ENCODE measurements around the gene GAMT.
"Not testable (repeated sequence)": the region's sequence is repeated elsewhere in the genome, so short reads cannot be mapped to it uniquely, and the experiment has no call there.

Gene GAMT

DNA sequence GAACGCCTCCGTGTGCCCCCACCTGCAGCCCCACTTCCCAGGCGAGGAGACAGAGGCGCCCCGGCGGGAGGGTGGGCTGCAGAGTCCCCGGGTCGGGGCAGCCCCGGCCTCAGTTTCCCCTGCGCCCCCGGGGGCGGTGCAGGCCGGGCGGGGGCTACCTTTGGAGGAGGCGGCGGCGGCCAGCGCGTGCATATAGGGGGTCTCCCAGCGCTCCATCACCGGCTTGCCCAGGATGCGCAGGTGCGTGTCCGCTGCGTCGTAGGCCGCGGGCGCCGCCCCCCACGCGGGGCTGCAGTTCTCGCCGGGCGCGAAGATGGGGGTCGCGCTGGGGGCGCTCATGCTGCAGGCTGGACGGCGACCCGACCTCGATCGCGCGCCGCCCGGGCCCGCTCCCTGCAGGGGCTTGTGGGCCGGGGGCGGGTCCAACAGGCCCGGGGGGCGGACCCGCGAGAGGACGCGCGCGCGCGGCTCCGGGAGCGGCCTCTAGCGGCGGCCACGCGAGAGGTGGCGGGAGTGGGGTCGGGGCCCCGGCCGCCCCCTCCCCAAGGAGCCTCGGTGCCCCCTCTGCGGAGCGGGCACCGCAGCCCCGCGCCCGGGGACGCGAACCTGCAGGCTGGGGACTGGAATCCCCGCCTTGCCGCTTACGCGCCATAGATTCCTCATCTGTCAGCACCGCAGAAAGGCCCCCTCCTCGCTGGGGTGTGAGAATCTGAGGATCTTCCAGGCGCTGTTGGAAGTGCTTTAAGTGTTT is at the start of gene GAMT:
GAMT (minus strand) TSS at position 405 of the 751 bp plus-strand sequence; CDS start at position 339, 66 bp downstream.
- DNase-seq (ENCODE audit: low read depth), result peak; percentile 55

DNA sequence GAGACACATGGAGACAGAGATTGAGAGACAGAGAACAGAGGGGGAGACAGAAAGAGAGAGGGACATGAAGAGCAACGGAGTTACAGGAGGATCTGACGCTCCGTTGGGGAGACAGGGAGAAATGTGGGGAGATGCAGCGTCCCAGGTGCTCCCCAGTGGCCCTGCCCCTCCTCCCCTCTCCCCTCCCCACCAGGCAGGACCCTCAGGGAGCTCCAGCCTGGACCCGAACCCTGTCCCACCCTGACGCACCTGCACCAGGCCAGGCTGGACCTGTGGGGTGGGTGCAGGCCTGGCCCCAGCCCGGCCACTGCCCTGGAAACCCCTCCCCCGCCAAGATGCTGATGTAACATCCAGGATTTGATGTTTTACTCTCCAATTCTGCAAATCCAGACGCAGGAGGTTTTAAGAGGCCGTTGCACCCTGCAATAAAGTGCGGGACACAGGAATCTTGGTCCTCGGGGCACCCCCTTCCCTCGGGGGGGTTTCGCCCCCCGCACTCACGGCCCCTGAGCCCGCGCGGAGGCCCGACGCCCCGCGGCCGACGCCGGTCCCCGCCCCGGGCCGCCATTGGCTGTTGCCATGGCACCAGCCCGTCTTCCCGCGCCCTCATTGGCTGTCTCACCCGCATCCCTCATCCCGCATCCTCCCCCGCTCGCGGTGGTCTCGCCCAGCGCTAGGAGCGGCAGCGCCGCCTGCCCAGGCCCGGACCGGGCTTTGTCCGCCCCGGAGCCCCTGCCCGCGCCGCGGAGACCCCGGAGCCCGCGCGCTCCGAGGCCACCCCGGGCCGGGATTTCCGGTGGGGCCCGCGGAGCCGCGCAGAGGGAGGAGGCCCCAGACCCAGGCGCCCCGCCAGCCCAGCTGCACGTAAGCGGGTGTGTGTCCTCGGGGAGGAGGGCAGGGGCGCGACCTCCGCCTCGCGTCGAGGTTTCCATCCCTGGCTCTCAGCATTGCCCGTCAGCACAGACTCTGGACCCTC is 48.4 kb upstream of the GAMT start, which contains the start of gene APC2:
APC2 (plus strand) TSS at position 655 of the 976 bp plus-strand sequence. CDS start 2,881 bp downstream, outside the sequence.
- no peak for DNase-seq (ENCODE audit: low read depth)

DNA sequence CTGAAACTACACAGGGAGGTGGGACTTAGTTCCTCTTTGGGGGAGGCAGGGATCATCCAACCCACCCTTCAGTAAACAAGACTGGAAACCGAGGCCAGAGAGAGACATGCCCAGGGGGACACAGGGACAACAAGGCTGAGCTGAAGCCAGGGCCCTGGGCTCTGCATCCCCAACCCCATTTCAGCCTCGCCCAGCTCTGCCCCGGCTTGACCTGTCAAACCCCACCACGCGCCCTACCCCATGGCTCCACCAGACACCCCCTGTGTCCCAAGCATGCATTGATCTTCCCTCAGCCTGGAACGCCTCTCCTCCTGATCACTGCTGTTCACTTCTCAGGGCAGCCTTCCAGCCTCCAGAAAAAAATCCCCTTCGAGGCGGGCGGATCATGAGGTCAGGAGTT is 46.6 kb upstream of the GAMT start:
- no peak for DNase-seq (ENCODE audit: low read depth)

DNA sequence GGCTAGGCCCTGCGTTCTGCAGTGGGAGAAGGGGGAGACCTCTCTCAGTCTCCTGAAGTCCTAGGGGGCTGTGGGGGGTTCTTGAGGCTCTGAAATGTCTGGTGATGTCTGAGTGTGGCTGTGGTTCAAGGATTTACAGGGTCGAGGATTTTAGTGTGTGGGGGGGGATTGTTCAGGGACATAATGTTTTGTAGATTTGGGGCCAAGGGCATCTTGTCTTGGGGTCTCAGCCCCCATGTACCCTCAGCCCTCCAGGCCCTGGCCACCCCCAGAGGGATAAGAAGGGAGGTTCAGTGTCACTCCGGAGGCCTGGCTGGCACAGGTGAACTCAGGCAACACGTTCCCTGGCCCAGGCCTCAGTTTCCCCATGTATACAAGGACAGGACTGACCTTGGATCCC is 46.2 kb upstream of the GAMT start:
- DNase-seq (ENCODE audit: low read depth), result no peak

DNA sequence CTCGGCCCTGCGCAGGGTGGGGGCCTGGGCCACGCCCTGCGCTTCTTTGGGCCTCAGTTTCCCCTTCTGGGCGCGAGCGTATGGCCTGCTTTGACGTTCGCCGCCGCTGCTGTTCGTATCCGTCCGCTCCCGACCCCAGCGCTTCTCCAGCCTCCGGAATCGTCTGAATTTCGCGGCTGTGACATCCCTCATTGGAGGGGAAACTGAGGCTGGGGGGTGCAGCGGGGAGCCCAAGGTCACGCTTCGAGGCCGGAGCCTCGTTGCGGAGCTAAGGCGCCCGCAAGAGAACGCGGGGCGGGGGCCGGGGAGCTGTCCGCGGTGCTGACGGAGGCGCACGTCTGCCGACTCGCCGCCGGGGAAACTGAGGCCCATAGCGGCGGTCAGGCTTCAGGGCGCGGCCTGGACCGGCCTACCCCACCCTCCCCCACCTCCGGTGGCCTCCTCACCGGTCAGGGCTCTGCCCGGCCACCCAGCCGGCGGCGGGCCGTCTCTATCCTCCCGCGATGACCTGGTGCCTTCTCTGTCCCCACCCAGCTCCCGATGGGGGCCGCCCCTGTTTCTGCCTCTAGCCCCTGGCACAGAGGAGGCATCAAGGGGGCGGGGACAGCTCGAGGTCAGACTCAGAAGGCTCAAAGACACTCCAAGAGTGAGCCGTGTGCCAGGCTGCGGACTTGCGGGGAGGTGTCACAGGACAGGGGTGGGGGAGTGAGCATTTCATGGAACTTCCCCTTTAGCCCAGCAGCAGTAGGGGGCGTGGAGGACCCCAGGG is 45.6 kb upstream of the GAMT start:
- DNase-seq (ENCODE audit: low read depth), result no peak

DNA sequence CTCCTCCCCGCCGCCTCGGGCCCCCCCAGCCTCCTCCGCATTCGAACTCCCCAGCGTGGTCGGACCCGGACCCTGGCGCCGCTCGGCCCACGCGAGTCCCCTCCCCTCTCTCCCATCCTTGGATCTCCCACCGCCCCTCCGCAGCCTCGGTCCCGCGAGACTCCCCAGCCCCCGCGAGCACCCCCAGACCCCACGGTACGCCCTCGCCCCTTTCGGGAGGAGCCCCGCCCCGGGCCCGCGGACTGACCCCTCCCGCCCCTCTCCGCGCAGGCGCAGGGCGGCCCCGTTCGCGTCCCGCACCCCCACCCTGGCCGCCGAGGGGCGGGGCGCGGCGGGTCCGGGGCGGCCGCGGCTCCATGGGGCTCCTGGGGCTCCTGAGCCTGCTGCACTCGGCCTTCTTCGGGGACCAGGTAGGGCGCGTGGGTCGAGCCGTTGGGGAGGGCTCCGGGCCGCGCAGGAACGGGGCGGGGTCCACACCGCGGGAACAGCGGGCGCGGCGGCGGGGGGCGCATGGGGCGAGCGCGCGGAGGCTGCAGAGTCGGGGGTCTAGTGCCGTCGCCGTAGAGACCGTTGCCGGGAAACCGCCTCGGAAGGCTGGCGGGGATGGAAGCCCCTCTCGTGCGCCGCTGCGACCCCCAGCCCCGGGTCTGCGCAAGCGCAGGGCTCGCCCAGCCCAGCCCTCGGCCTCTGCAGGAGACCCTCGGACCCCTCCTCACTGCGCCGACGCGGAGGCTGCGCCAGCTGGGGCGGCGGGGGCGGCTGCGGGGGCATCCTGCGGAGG is 44.8 kb upstream of the GAMT start:
- no peak for DNase-seq (ENCODE audit: low read depth)

DNA sequence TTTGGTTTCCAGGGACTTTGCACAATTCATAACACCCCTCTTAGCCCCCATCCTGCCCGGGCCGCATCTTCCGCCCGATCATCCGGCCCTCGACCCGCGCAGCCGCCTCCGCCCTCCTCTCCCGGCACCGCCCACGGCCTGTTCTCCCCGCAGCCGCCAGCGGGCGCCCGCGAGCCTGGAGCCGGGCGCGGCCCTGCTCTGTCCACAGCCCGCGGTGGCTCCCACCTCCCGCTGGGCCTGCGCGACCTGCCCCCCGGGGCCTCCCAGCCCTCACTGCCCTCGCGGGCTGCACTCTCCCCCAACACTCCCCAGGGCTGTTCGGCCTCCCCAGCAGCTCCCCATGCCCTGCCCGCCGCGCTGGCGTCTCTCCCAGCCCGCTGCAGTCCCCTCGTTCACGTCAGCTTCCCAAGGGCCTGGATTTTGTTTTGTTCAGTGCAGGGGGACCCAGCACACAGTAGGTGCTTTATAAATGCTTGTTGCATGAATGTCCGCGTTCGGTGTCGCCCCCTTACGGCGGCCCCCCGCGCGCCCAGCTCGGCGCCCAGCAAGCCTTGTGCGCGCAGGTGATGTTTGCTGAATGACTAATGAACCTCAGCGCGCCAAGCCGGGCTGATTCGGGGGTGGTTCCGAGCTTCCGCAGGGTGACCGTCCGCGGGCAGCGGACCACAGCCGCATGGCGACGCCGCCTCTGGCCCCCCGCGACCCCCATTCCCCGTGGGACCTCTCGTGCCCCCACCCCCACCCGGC is 44.0 kb upstream of the GAMT start:
- DNase-seq (ENCODE audit: low read depth), result peak; percentile 68

DNA sequence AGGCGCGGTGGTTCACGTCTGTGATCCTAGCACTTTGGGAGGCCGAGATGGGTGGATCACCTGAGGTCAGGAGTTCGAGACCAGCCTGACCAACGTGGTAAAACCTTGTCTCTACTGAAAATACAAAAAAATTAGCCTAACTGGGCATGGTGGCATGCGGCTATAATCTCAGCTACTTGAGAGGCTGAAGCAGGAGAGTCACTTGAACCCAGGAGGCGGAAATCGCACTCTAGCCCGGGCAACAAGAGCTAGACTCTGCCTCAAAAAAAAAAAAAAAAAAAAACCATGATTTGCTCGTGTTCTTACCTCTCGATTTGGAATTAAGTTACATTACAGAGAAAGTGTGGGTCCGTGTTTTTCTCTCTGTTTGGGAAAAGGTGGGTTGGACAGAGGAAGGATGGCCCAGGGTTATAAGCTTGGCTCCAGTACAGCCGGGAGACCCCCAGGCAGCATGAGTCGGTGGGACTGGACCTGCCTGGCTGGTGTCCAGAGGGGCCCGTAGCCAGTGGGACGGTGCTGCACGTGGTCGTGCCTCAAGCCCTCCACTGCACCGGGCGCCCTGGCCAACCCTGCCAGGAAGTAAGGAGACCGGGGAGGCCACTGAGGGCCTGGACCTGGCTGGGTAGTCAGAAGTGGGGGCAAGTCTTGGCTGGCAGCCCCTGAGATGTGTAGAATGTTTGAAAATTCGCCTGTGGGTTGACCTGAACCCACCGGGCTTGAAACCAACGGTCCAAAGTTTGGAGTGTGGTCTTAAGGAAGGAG is 40.5 kb upstream of the GAMT start:
- no peak for DNase-seq (ENCODE audit: low read depth)

DNA sequence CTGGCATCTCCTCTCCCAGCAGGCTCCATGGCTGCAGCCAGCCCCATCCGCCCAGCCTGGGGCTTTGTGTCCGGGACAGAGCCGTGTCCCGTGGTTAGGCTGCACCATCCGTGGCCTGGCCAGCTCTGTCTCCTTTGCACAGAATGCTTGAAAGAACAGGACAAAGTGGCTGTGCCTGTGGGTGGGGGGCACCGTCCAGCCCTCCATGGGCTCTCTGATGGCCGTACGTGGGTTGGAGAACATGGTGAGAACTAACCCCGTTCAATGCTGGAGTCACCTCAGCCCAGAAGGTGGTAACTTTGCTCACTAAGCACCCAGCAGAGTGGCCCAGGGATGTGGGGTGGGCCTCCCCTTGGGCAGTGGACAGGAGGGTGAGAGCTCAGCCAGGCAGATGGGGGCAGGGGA is 39.7 kb upstream of the GAMT start:
- no peak for DNase-seq (ENCODE audit: low read depth)

DNA sequence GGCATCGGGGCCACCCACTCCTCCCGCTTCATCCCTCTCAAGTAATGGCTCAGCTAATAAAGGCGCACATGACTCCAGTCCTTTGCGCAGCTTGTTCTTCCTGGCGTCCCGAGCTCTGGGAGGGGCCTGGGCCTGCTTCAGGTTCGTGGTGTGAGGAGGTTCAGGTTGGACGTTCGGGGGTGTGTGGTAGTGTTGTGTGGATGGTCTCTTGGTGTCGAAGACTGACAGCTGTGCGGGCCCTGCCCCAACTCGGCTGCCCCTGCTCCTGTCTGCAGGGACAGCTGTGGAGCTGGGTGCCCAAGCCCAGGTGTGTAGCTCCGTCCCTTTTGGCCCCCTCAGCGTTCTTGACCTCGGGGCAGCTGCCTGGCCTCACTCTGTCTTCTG is 39.1 kb upstream of the GAMT start:
- no peak for DNase-seq (ENCODE audit: low read depth)

DNA sequence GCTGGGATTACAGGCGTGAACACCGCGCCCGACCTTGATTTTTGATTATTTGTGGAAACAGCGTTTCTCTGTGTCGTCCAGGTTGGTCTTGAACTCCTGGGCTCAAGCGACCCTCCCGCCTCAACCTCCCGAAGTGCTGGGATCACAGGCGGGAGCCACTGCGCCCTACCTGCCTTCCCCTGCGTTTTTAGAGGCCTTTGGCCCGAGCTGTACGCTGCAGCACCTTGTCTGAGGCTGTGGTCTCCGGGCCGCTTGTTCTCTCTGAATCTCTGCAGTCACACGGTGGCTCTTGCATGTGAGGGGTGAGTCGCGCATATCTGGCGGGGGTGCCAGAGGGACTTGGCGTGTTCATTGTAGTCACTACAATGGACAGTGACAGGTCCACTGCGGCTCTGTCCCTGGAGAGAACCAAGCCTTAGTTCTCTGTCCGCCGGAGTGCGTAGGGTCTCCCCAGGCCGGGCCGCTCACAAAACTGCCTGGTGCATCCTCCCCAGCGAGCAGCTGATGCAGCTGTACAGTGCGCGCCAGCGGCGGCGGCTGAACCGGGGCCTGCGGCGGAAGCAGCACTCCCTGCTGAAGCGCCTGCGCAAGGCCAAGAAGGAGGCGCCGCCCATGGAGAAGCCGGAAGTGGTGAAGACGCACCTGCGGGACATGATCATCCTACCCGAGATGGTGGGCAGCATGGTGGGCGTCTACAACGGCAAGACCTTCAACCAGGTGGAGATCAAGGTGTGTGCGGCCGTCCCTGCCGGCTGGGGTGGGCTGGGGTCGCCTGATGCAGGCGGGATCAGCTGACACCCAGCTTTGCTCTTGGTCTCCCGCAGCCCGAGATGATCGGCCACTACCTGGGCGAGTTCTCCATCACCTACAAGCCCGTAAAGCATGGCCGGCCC is 38.4 kb upstream of the GAMT start:
- DNase-seq (ENCODE audit: low read depth), result not testable (repeated sequence)

DNA sequence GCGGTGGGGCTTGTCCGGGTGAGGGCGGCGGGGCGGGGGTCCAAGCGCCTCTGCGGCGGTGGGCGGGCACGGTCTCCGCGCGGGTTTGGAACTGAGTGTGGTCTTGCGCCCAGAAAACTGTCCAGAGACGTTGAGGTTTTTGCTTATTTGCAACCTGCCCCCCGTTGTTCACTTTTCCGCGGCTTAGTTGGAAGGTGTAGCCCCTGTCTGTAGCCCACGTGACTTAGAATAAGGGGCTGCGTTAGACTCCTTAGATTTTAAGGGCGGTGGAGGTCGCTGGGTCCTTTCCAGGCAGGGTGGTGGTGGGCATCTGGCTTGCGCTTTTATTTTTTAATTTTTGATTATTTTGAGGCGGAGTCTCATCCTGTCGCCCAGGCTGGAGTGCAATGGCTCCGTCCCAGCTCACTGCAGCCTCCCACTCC is 37.6 kb upstream of the GAMT start:
- DNase-seq (ENCODE audit: low read depth), result no peak

DNA sequence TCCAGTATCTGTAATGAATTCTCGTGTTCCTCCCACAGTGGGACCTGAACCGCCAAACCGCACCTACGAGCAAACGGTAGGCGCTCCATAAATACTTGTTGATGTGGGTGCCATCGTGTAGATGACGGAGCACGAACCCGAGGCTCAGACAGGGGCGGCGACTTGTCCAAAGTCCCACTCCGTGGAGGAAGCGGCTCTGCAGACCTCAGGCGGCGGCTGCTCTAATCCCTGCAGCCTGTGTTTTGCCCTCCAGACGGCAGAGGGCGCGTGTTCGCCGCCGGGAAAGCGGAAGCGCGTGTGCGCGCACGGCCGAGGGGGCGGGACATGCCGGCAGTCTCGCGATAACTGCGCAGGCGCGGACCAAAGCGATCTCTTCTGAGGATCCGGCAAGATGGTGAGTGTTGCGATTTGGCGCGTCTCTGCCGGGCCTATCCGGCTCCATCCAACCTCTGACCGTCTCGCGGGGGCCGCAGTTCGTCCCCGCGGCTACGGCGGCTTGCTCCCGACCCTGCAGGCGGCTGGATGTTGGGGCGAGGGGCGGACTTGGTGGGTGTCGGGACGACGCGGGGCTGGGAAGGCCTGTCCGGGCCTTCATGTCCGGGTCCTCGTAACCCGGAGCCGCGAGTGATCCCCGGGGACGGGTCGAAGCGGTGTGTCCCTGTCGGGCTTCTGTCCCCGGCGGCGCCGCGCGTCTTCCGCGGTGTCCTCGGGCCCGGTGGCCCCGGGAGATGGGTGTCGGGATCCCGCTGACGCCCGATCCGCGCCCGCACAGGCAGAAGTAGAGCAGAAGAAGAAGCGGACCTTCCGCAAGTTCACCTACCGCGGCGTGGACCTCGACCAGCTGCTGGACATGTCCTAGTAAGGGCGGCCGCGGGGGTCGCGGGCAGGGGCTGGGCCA is 36.9 kb upstream of the GAMT start, which contains the start of gene RPS15:
RPS15 (plus strand) TSS at position 362 of the 898 bp plus-strand sequence; CDS start at position 392, 30 bp downstream.
- DNase-seq (ENCODE audit: low read depth), result peak; percentile 96

DNA sequence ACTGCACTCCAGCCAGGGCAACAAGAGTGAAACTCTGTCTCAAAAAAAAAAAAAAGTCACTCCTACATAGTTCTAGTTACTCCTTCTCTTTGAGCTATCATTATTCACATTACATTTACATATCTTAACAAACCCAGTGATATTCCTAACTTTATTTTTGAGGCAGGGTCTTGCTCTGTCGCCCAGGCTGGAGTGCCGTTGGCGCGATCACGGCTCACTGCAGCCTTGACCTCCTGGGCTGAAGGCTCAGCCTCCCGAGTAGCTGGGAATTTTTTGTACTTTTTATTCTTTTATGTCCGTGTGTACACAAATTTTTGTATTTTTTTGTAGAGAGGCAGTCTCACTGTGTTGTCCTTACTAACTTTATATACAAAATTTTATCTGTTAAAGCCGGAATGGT is 36.3 kb upstream of the GAMT start:
- DNase-seq (ENCODE audit: low read depth), result no peak

DNA sequence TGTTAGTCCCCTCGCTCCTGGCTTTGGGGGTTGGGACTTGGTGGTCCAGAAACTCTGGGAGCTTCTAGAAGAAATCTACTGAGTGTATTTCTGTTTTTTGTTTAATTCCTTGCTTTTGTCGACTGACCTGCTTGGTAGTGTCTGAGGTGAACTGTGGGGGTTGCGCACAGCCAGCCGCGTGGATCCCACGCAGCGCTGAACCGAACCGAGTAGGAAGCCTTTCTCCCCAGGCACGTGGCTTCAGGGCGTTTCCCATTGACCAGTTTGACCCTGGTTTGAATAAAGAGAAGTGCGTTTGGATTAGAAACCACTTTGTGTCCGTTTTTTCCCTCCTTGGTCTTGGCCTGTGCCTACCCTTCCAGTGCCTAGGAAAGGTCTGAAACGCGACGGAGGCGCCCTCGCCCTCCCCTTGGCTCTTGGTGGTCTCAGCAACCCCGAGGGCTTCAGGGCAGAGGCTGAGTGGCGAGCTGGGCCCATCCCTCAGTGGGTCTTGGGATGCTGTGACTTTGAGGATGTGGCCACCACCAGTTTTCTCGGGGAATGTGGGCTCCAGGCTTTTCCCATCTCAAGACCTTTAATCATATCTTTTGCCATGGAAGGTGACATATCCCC is 34.1 kb upstream of the GAMT start:
- no peak for DNase-seq (ENCODE audit: low read depth)

DNA sequence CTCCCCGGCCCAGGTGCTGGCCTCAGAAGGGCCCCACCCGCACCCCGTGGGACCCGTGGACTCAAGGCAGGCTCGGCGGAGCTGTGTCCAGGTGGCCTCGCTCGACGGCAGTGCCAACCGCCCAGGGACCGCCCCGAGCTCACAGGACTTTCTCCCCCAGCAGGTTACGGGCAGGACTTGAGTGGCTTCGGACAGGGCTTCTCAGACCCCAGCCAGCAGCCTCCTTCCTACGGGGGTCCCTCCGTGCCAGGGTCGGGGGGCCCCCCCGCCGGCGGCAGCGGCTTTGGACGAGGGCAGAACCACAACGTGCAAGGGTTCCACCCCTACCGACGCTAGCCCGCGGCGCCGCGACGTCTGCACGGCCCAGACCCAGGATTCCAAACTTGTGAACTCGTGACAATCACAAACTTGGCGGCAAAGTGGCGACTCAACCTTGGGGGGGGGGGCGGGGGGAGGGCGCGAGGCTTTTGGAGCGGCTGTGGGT is 33.3 kb upstream of the GAMT start:
- no peak for DNase-seq (ENCODE audit: low read depth)

DNA sequence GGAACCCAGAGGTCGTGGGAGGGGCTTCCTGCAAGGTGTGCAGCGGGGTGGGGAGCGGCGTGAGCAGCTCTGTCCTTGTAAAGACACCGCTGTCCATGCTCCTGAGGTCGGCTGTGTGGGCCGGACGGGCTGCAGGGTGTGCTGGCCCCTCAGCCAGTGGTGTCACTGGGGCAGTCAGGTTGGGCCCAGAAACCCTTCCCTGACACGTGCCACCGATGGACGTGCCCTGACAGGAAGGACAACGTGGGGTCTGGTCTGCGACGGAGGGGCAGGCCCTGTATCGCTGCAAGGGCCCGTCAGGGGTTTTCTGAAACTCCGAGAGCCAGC is 32.7 kb upstream of the GAMT start:
- DNase-seq (ENCODE audit: low read depth), result no peak

Data from activated T-cell treated with anti-CD3 and anti-CD28 coated beads for 1 hour (primary cell).